GM12878 (cell line): Measurements from ENCODE around the gene UTP11.

Experiments
- GABPA ChIP-seq: IDR thresholded peaks from 2 replicates; pipeline ENCODE4 v1.6.1; 2014; ENCODE audit warnings: antibody characterized with exemption, low read depth, mild to moderate bottlenecking, inconsistent platforms
- JUNB ChIP-seq: IDR thresholded peaks from 2 replicates; pipeline ENCODE4 v1.6.1; 2016; ENCODE audit warnings: antibody characterized with exemption, mild to moderate bottlenecking
- MXI1 ChIP-seq: fragments of 150-350 bp; IDR thresholded peaks from 2 replicates; pipeline ENCODE4 v1.6.1; 2011; ENCODE audit warnings: low read depth, mild to moderate bottlenecking, inconsistent platforms, low read length, improper control_type of control experiment
- NFIC ChIP-seq: IDR thresholded peaks from 2 replicates; pipeline ENCODE4 v1.6.1; 2012; ENCODE audit warnings: low read depth, mild to moderate bottlenecking, inconsistent platforms, low read length, moderate library complexity
- NFYB ChIP-seq: IDR thresholded peaks from 2 replicates; pipeline ENCODE4 v1.6.1; 2011; ENCODE audit warnings: low read depth, mild to moderate bottlenecking, low read length, improper control_type of control experiment, moderate library complexity; ENCODE audit not compliant: insufficient read depth
- POLR2A ChIP-seq: IDR thresholded peaks from 2 replicates; pipeline ENCODE4 v1.6.1; 2011; ENCODE audit warnings: low read depth, mild to moderate bottlenecking, low read length
- SIN3A ChIP-seq: IDR thresholded peaks from 2 replicates; pipeline ENCODE4 v1.6.1; 2012; ENCODE audit warnings: low read depth, low read length, improper control_type of control experiment
- SPI1 ChIP-seq: IDR thresholded peaks from 2 replicates; pipeline ENCODE4 v1.6.1; 2011; ENCODE audit warnings: low read depth, mild to moderate bottlenecking, low read length, moderate library complexity, borderline replicate concordance; ENCODE audit not compliant: insufficient read depth
- TF ChIP-seq, protein P1 (sequence below): IDR thresholded peaks from 2 replicates; pipeline ENCODE4 v1.6.1; 2011; ENCODE audit warnings: mild to moderate bottlenecking, low read depth, low read length, moderate library complexity; ENCODE audit not compliant: insufficient replicate concordance
- TF ChIP-seq, protein P2 (sequence below), 3 experiments: IDR thresholded peaks in 2 of 3; conservative IDR thresholded peaks in 1 of 3; 2 replicates each; pipeline ENCODE4 v1.5.1; 2011; ENCODE audit warnings: low read depth in 3 of 3, low read length in 3 of 3, mild to moderate bottlenecking in 3 of 3, control low read depth in 2 of 3, moderate library complexity in 2 of 3, inconsistent platforms in 1 of 3, mixed read lengths in 1 of 3; ENCODE audit not compliant: control insufficient read depth in 2 of 3, insufficient read depth in 1 of 3; ENCODE audit errors: extremely low read depth in 1 of 3
- TF ChIP-seq, protein P3 (sequence below): IDR thresholded peaks from 2 replicates; pipeline ENCODE4 v1.6.1; 2011; ENCODE audit warnings: low read depth, low read length, improper control_type of control experiment, borderline replicate concordance

DNA sequence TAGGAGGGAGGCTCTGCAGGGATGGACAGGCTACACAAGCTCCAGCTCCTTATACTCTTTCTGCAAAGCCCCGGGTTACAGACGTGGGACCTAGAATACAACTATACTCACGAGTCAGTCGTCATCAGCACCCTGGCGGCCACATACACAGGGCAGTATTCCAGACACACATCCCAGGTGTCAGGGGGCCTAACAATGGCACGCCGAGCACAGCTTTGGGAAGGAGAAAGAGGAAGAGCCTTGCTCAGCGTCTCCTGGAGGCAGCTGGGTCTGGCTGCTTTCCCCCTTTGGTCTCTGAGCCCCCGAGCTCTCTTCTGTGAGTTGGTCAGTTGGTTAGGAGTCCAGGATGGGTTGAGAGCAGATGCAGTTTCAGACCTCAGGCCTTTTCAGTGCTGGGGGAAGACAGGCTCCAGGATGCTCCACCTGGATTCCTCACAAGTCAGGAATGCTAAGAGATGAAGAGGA lies 38.6 kb downstream of the UTP11 start:
- TF ChIP-seq SIN3A (no peak), POLR2A (no peak), SPI1 (no peak), MXI1 (no peak), NFIC (no peak), JUNB (no peak), GABPA (no peak), NFYB (no peak)
- TF ChIP-seq, protein P1, sequence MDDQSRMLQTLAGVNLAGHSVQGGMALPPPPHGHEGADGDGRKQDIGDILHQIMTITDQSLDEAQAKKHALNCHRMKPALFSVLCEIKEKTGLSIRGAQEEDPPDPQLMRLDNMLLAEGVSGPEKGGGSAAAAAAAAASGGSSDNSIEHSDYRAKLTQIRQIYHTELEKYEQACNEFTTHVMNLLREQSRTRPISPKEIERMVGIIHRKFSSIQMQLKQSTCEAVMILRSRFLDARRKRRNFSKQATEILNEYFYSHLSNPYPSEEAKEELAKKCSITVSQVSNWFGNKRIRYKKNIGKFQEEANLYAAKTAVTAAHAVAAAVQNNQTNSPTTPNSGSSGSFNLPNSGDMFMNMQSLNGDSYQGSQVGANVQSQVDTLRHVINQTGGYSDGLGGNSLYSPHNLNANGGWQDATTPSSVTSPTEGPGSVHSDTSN, result no peak
- TF ChIP-seq, protein P2, sequence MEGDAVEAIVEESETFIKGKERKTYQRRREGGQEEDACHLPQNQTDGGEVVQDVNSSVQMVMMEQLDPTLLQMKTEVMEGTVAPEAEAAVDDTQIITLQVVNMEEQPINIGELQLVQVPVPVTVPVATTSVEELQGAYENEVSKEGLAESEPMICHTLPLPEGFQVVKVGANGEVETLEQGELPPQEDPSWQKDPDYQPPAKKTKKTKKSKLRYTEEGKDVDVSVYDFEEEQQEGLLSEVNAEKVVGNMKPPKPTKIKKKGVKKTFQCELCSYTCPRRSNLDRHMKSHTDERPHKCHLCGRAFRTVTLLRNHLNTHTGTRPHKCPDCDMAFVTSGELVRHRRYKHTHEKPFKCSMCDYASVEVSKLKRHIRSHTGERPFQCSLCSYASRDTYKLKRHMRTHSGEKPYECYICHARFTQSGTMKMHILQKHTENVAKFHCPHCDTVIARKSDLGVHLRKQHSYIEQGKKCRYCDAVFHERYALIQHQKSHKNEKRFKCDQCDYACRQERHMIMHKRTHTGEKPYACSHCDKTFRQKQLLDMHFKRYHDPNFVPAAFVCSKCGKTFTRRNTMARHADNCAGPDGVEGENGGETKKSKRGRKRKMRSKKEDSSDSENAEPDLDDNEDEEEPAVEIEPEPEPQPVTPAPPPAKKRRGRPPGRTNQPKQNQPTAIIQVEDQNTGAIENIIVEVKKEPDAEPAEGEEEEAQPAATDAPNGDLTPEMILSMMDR (IDR thresholded peaks at IDR 0.05 in 2 of 3, conservative IDR thresholded peaks at IDR 0.05 in 1 of 3; ENCODE audit: control insufficient read depth in 2 of 3, extremely low read depth in 1 of 3, insufficient read depth in 1 of 3, low read depth in 3 of 3, low read length in 3 of 3), result no peak
- TF ChIP-seq, protein P3, sequence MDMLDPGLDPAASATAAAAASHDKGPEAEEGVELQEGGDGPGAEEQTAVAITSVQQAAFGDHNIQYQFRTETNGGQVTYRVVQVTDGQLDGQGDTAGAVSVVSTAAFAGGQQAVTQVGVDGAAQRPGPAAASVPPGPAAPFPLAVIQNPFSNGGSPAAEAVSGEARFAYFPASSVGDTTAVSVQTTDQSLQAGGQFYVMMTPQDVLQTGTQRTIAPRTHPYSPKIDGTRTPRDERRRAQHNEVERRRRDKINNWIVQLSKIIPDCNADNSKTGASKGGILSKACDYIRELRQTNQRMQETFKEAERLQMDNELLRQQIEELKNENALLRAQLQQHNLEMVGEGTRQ, result no peak
